KMS-11 (cell line): ENCODE data around the gene TPP2.

Source experiments
- H2AFZ ChIP-seq: fragments of 200-600 bp; sonication (generic); 2 replicates; pipeline ENCODE4 v1.6.1; 2016; ENCODE audit warnings: antibody characterized with exemption, mixed run types, low read depth
- H3K27ac ChIP-seq: fragments of 200-600 bp; sonication (generic); 2 replicates; pipeline ENCODE4 v1.6.1; 2016; ENCODE audit warnings: mild to moderate bottlenecking, mixed run types
- H3K27me3 ChIP-seq: fragments of 200-600 bp; sonication (generic); 2 replicates; pipeline ENCODE4 v1.6.1; 2017; ENCODE audit warnings: mild to moderate bottlenecking, low read depth, mixed run types, moderate library complexity; ENCODE audit not compliant: insufficient read depth
- H3K36me3 ChIP-seq: fragments of 200-600 bp; sonication (generic); 2 replicates; pipeline ENCODE4 v1.6.1; 2017; ENCODE audit warnings: mild to moderate bottlenecking, mixed run types; ENCODE audit not compliant: insufficient read depth
- H3K4me1 ChIP-seq: fragments of 200-600 bp; sonication (generic); 2 replicates; pipeline ENCODE4 v1.6.1; 2016; ENCODE audit warnings: mild to moderate bottlenecking, low read depth, mixed run types; ENCODE audit not compliant: poor library complexity, severe bottlenecking
- H3K4me2 ChIP-seq: fragments of 200-600 bp; sonication (generic); 2 replicates; pipeline ENCODE4 v1.7.0; 2016; ENCODE audit warnings: mild to moderate bottlenecking, mixed run types
- H3K4me3 ChIP-seq: fragments of 200-600 bp; sonication (generic); IDR thresholded peaks from 2 replicates; pipeline ENCODE4 v1.6.1; 2017; ENCODE audit warnings: low read depth, low read length, mixed read lengths; ENCODE audit not compliant: insufficient read depth
- H3K79me2 ChIP-seq: fragments of 200-600 bp; sonication (generic); 2 replicates; pipeline ENCODE4 v1.6.1; 2016; ENCODE audit warnings: low read depth, mixed run types; ENCODE audit not compliant: insufficient read depth
- H3K9ac ChIP-seq: fragments of 200-600 bp; sonication (generic); 2 replicates; pipeline ENCODE4 v1.6.1; 2016; ENCODE audit warnings: mild to moderate bottlenecking, mixed run types
- H4K20me1 ChIP-seq: fragments of 200-600 bp; sonication (generic); 2 replicates; pipeline ENCODE4 v1.6.1; 2016; ENCODE audit warnings: mild to moderate bottlenecking, mixed run types; ENCODE audit not compliant: insufficient read depth
- CTCF ChIP-seq: fragments of 200-600 bp; sonication (generic); conservative IDR thresholded peaks from 2 replicates; pipeline ENCODE4 v1.6.1; 2017; ENCODE audit warnings: low read depth, mild to moderate bottlenecking, antibody characterized with exemption, low read length, moderate library complexity, mixed read lengths

TPP2 gene

GRCh38 chr13:102683637-102684036, 86.9 kb downstream of the TPP2 start:
- Histone ChIP-seq H2AFZ (no peak overlapping the region), H3K27ac (no peak overlapping the region), H3K4me3 (no peak overlapping the region), H4K20me1 (no peaks in the 10 kb centered on the region), H3K79me2 (no peaks in the 10 kb centered on the region), H3K36me3 (no peaks in the 10 kb centered on the region), H3K27me3 (no peaks in the 10 kb centered on the region), H3K4me2 (no peak overlapping the region), H3K4me1 (no peaks in the 10 kb centered on the region), H3K9ac (no peak overlapping the region)
- no peak for TF ChIP-seq CTCF

GRCh38 chr13:102686024-102686423, 89.2 kb downstream of the TPP2 start:
- H3K4me2 ChIP-seq = no peak overlapping the region
- no peak overlapping the region for H3K4me3 ChIP-seq
- no peaks in the 10 kb centered on the region for H3K4me1 ChIP-seq
- no peaks in the 10 kb centered on the region for H3K36me3 ChIP-seq
- no peak overlapping the region for H3K9ac ChIP-seq
- H4K20me1 ChIP-seq = no peaks in the 10 kb centered on the region
- no peak overlapping the region for H3K27ac ChIP-seq
- H3K27me3 ChIP-seq = no peaks in the 10 kb centered on the region
- H3K79me2 ChIP-seq = no peaks in the 10 kb centered on the region
- H2AFZ ChIP-seq = no peak overlapping the region
- TF ChIP-seq CTCF = no peak

GRCh38 chr13:102687520-102687919, 90.7 kb downstream of the TPP2 start:
- no peaks in the 10 kb centered on the region for H3K79me2 ChIP-seq
- H3K36me3 ChIP-seq = no peaks in the 10 kb centered on the region
- no peak overlapping the region for H2AFZ ChIP-seq
- no peak overlapping the region for H3K4me2 ChIP-seq
- H3K9ac ChIP-seq = no peak overlapping the region
- TF ChIP-seq CTCF = no peak
- no peak overlapping the region for H3K27ac ChIP-seq
- no peaks in the 10 kb centered on the region for H3K27me3 ChIP-seq
- H3K4me1 ChIP-seq = no peaks in the 10 kb centered on the region
- H4K20me1 ChIP-seq = no peaks in the 10 kb centered on the region
- no peak overlapping the region for H3K4me3 ChIP-seq

- Histone ChIP-seq H3K27ac (no peak overlapping the region), H2AFZ (no peak overlapping the region), H3K4me3 (no peak overlapping the region), H3K79me2 (no peaks in the 10 kb centered on the region), H4K20me1 (no peaks in the 10 kb centered on the region), H3K4me1 (no peaks in the 10 kb centered on the region), H3K9ac (no peak overlapping the region), H3K27me3 (no peaks in the 10 kb centered on the region), H3K36me3 (no peaks in the 10 kb centered on the region), H3K4me2 (no peak overlapping the region)
- no peak for TF ChIP-seq CTCF
These were observed 91.7 kb downstream of the TPP2 start for GRCh38 chr13:102688306-102688973.
